Inflammatory macrophage (primary cell): ENCODE results near the gene FAP.

Experiments used
- DNase-seq, 2 donors: peaks; one replicate each; pipeline ENCODE4 v3.0.0-alpha.2; 2020 to 2022

The FAP gene

GRCh38 chr2:162242586-162243280 is 512 bp downstream of the FAP start:
- no peak for DNase-seq

- DNase-seq: no peak
These were observed 1.7 kb downstream of the FAP start for GRCh38 chr2:162241571-162241970.

GRCh38 chr2:162234620-162235462 is 8.4 kb downstream of the FAP start:
- no peak for DNase-seq

- peak; percentile 46 to 55 for DNase-seq
These were observed 10.0 kb downstream of the FAP start for GRCh38 chr2:162233197-162233596.

- no peak for DNase-seq
These were observed 10.6 kb downstream of the FAP start for GRCh38 chr2:162232671-162233070.

GRCh38 chr2:162232027-162232426 is 11.2 kb downstream of the FAP start:
- no peak for DNase-seq

GRCh38 chr2:162230761-162231160 is 12.5 kb downstream of the FAP start:
- no peak for DNase-seq

GRCh38 chr2:162226836-162227235 is 16.4 kb downstream of the FAP start:
- no peak for DNase-seq

- peak; percentile 70 to 82 for DNase-seq
These were observed 22.2 kb downstream of the FAP start for GRCh38 chr2:162221064-162221463.

- no peak for DNase-seq
These were observed 22.9 kb downstream of the FAP start for GRCh38 chr2:162220368-162220767.

GRCh38 chr2:162219426-162219825 is 23.8 kb downstream of the FAP start:
- no peak for DNase-seq

GRCh38 chr2:162217598-162217997 is 25.6 kb downstream of the FAP start:
- DNase-seq: no peak

GRCh38 chr2:162215162-162215561 is 28.1 kb downstream of the FAP start:
- peak in 1 of 2 donors; percentile 25 for DNase-seq

- no peak for DNase-seq
These were observed 30.9 kb downstream of the FAP start for GRCh38 chr2:162212366-162212765.

GRCh38 chr2:162211732-162212131 is 31.5 kb downstream of the FAP start:
- no peak for DNase-seq

- DNase-seq: no peak
These were observed 32.9 kb downstream of the FAP start for GRCh38 chr2:162210385-162210784.

- DNase-seq: no peak
These were observed 41.0 kb downstream of the FAP start for GRCh38 chr2:162202203-162202602.

GRCh38 chr2:162200636-162201035 is 42.6 kb downstream of the FAP start:
- DNase-seq: no peak

- no peak for DNase-seq
These were observed 43.3 kb downstream of the FAP start for GRCh38 chr2:162199913-162200312.

GRCh38 chr2:162198239-162198638 is 45.0 kb downstream of the FAP start:
- DNase-seq: no peak

- DNase-seq: no peak
These were observed 46.0 kb downstream of the FAP start for GRCh38 chr2:162197069-162197825.

GRCh38 chr2:162196638-162197037 is 46.6 kb downstream of the FAP start:
- DNase-seq: no peak

GRCh38 chr2:162188451-162188850 is 54.8 kb downstream of the FAP start:
- DNase-seq: no peak
